ENCODE results near the gene STX10.
"Not testable (repeated sequence)": the region's sequence is repeated elsewhere in the genome, so short reads cannot be mapped to it uniquely, and the experiment has no call there.

Gene STX10

GRCh38 chr19:13164343-13165161 is 14.4 kb upstream of the STX10 start:
- no peak for DNase-seq (ENCODE audit: low read depth)

DNA sequence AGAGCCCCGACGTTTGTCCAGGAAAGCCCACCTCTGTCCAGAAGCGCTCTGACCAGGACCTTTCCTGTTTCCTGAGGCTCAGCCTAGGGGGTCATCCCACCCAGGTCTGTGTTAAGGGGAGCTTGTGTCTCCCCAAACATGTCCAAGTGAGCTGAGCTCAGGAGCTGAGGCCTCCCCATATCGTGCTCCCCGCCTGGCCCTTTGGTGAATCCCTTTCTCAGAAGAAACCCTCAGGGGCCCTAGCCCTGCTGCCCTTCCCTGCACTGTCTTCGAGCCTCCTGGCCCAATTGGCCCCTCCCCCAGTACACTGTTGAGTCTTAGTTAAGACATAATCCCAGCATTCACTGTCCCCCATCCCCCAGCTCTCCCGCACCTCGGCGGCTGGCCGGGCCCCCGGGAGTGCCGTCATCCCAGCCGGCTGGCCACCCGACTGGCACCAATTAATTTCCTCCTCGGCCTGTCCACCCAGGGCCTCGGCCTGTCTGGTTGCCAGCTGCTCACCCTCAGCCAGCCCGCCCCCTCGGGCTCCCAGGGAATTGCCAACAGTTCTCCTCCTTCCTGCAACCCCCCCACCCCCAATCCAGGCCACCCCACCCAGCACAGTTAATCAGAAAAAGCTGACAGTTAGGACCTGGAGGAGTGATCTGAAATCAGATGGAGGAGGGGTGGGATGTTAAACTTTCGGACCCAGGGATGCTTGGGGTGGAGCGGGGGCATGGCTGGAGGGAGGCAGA is 13.6 kb upstream of the STX10 start:
- no peak for DNase-seq (ENCODE audit: low read depth)

DNA sequence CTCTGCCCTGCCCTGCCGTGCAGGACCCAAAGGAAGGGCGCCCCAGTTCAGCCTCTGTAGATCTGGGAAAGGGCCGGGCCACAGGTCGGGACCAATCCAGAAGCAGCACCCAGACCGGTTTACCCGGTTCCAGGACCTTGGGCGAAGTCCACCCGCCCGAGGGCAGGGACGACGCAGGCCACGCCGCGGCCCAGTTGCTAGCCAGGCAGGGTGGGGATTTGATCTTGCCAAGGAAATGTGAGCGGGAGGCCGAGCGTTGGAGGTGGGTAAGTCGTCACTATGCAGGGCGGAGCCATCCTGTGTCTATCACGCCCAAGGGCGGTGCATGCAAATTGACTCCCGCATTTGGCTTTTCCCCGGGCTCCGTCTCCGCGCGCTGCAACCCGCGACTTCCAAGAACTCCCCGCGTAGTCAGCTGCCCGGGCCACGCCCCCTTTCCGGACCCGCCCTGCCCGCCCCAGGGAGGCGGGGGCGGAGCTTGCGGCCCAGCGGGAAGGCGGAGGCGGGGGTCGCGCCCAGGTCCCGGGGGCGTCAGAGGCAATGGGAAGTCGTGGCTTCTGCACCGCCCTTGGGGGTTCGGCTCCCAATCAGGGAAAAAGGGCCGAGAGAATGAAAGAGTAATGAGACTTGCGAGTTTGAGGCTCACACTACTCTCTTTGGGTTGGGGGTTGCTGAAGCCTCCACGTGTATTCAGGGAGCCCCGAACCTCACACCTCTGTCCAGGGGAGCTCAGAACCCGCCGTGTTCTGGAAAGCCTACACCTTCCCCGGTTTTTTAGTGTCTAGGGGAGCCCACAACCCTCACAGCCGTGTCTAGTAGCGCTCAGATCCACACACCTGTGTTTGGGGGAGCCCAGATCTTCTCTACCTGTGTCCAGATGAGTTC is 12.8 kb upstream of the STX10 start:
- peak; percentile 78 for DNase-seq (ENCODE audit: low read depth)

GRCh38 chr19:13160557-13160956 is 10.4 kb upstream of the STX10 start:
- no peak for DNase-seq (ENCODE audit: low read depth)

DNA sequence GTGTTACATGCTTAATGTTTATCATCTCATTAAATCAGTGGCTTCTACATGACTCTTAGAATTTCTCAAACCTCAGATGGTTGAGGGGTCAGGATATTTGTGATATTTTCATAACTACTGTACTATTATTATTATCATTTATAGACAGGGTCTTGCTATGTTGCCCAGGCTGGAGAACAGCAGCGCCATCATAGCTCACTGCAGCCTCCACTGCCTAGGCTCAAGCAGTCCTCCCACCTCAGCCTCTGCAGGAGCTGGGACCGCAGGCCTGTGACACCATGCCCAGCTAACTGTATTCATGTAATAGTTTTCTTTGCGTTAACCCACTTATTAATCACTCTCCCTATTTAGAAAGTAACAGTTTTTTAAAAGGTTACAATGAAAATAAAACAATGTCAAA is 9.5 kb upstream of the STX10 start:
- no peak for DNase-seq (ENCODE audit: low read depth)

GRCh38 chr19:13155472-13156359 is 5.5 kb upstream of the STX10 start:
- peak; percentile 64 for DNase-seq (ENCODE audit: low read depth)

DNA sequence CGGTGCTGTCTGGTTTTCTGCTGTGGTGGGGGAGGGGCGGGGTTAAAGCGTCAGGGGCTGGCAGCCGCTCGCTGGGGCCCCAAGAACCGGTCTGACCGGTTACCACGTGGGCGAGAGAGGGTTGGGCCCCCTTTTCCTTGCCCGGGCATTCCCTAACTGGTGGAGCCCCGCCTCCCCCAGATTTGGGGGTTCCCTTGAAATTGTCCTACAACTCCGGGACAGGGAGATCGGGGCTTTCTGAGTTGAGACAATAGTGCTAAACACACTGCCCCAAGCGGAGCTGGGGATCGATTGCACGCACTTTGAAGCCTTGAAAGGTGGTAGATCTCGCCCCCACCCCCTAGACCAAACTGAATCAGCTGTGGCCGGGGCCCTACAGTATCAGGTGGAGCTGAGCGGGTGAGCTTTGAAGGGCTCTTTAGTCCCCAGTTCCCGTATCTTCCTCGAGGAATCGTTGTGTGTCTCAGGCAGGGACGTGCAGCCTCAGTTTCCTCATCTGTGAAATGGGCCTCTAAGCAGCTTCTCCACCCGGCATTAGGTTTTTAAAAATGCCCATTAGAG is 4.8 kb upstream of the STX10 start:
- peak; percentile 68 for DNase-seq (ENCODE audit: low read depth)

GRCh38 chr19:13154241-13154778 is 4.1 kb upstream of the STX10 start:
- no peak for DNase-seq (ENCODE audit: low read depth)

DNA sequence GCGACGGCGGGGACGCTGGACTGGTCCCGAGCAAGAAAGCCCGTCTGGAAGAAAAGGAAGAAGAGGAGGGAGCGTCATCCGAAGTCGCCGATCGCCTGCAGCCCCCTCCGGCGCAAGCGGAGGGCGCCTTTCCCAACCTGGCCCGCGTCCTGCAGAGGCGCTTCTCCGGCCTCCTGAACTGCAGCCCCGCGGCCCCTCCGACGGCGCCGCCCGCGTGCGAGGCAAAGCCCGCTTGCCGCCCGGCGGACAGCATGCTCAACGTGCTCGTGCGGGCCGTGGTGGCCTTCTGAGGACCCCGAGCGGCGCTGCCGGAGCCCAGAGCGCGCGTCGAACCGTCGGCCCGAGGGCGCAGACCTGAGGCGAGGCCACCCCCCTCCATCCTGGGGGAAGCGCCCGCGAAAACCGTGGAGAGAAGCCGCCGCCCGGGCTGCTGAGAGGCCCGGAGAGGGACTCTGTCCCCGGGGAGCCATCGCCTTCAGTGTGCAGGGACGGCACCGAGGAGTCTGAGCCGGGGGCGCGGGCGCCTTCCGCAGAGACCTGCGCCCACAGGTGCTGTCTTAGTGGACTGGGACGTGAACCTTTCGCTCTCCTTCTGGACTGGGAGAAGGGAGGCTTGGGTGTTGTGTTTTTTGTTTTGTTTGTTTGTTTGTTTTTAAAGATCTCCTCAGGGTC is 3.5 kb upstream of the STX10 start:
- no peak for DNase-seq (ENCODE audit: low read depth)

- peak; percentile 91 for DNase-seq (ENCODE audit: low read depth)
Observed at GRCh38 chr19:13152974-13153568, 2.9 kb upstream of the STX10 start.

GRCh38 chr19:13152356-13152973 is 2.3 kb upstream of the STX10 start:
- no peak for DNase-seq (ENCODE audit: low read depth)

- DNase-seq (ENCODE audit: low read depth) = peak; percentile 93
Observed at GRCh38 chr19:13151605-13152355, 1.6 kb upstream of the STX10 start.

- DNase-seq (ENCODE audit: low read depth) = no peak
Observed at GRCh38 chr19:13150931-13151604, 893 bp upstream of the STX10 start.

DNA sequence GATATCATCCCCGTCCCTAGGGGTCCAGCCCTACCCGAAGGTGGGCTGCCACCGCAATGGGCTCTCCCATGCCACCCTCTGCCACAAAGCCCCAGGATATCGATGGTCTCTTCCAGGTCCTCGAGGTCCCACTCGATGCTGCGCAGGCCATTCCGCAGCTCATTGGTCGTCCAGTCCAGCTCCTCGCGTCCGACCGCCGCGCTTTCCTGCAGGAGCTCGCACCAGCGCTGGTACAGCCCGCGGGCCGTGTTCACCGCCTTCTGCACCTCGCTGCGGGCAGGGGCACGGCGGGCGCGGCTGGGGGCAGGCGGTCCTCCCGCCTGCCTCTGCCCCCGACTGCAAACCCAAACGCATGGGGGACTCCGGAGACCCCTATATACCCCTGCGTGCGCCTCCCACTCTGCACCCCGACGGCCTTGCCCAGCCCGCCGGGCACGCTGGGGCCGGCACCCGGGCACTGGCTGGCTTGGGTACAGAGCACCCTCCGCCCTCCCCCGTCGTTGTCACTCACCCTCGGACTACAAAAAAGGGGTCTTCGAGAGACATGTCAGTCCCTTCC is 468 bp downstream of the STX10 start:
- no peak for DNase-seq (ENCODE audit: low read depth)

DNA sequence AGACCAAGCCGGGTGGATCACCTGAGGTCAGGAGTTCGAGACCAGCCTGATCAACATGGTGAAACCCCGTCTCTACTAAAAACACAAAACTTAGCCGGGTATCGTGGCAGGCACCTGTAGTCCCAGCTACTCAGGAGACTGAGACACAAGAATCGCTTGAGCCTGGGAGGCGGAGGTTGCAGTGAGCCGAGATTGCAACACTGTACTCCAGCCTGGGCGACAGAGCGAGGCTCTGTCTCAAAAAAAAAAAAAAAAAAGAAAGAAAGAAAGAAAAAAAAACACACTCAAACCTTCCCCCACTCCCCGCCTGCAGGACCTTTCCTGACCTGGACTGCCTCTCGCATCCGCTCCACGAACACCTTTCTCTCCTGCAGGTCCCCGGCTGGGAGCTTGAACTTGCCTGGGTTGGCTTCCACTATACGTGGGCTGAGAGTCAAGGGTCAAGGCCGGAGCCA is 975 bp downstream of the STX10 start:
- DNase-seq (ENCODE audit: low read depth) = not testable (repeated sequence)

- no peak for DNase-seq (ENCODE audit: low read depth)
Observed at GRCh38 chr19:13146763-13147563, 3.2 kb downstream of the STX10 start.
